ENCODE data around the gene SLC16A8.

Gene SLC16A8

GRCh38 chr22:38125751-38126201, 41.8 kb upstream of the SLC16A8 start:
- Histone ChIP-seq H3K4me3 (ENCODE audit: low read length) (no peak overlapping the region), H3K36me3 (replicated peaks; ENCODE audit: insufficient read depth, low read length) (no peaks in the 10 kb centered on the region), H3K9me2 (replicated peaks; ENCODE audit: insufficient read depth, low read length) (no peaks in the 10 kb centered on the region), H3K4me2 (ENCODE audit: low read depth, low read length) (no peak overlapping the region), H4K20me1 (ENCODE audit: insufficient read depth, low read length) (no peaks in the 10 kb centered on the region), H2AFZ (ENCODE audit: low read length) (no peak overlapping the region), H3K9ac (ENCODE audit: low read length) (no peak overlapping the region), H3K27ac (ENCODE audit: low read length) (no peak overlapping the region), H3K79me2 (ENCODE audit: low read length) (no peaks in the 10 kb centered on the region), H3K9me3 (replicated peaks; ENCODE audit: insufficient read depth, low read length) (no peaks in the 10 kb centered on the region), H3F3A (ENCODE audit: insufficient read depth, low read length) (no peaks in the 10 kb centered on the region), H3K27me3 (replicated peaks; ENCODE audit: insufficient read depth, low read length) (no peaks in the 10 kb centered on the region), H3K4me1 (ENCODE audit: low read length) (no peaks in the 10 kb centered on the region)
- DNase-seq = no peak
- no peak for TF ChIP-seq EZH2 (optimal IDR thresholded peaks at IDR 0.05; ENCODE audit: low read depth, low read length)

GRCh38 chr22:38125038-38125610, 41.1 kb upstream of the SLC16A8 start:
- Histone ChIP-seq H4K20me1 (ENCODE audit: insufficient read depth, low read length) (no peaks in the 10 kb centered on the region), H3K9me2 (replicated peaks; ENCODE audit: insufficient read depth, low read length) (no peaks in the 10 kb centered on the region), H3K4me1 (ENCODE audit: low read length) (no peaks in the 10 kb centered on the region), H3K36me3 (replicated peaks; ENCODE audit: insufficient read depth, low read length) (no peaks in the 10 kb centered on the region), H2AFZ (ENCODE audit: low read length) (no peak overlapping the region), H3K4me3 (ENCODE audit: low read length) (no peak overlapping the region), H3F3A (ENCODE audit: insufficient read depth, low read length) (no peaks in the 10 kb centered on the region), H3K27me3 (replicated peaks; ENCODE audit: insufficient read depth, low read length) (no peaks in the 10 kb centered on the region), H3K9me3 (replicated peaks; ENCODE audit: insufficient read depth, low read length) (no peaks in the 10 kb centered on the region), H3K27ac (ENCODE audit: low read length) (no peak overlapping the region), H3K4me2 (ENCODE audit: low read depth, low read length) (no peak overlapping the region), H3K9ac (ENCODE audit: low read length) (no peak overlapping the region), H3K79me2 (ENCODE audit: low read length) (no peaks in the 10 kb centered on the region)
- DNase-seq = no peak
- no peak for TF ChIP-seq EZH2phosphoT487 (IDR thresholded peaks at IDR 0.05; ENCODE audit: low read length)
- TF ChIP-seq EZH2 (optimal IDR thresholded peaks at IDR 0.05; ENCODE audit: low read depth, low read length) = no peak
- no peak for TF ChIP-seq CTCF (IDR thresholded peaks at IDR 0.05; ENCODE audit: low read length)

GRCh38 chr22:38124236-38124974, 40.4 kb upstream of the SLC16A8 start:
- no peak for DNase-seq
- no peak overlapping the region for H3K4me2 ChIP-seq (ENCODE audit: low read depth, low read length)
- no peak overlapping the region for H3K9ac ChIP-seq (ENCODE audit: low read length)

More at GRCh38 chr22:38124236-38124974, 40.4 kb upstream of the SLC16A8 start:
- H3K9me3 ChIP-seq (replicated peaks; ENCODE audit: insufficient read depth, low read length) = no peaks in the 10 kb centered on the region
- H3F3A ChIP-seq (ENCODE audit: insufficient read depth, low read length) = no peaks in the 10 kb centered on the region
- H3K27ac ChIP-seq (ENCODE audit: low read length) = no peak overlapping the region
- no peak overlapping the region for H2AFZ ChIP-seq (ENCODE audit: low read length)
- H3K4me3 ChIP-seq (ENCODE audit: low read length) = no peak overlapping the region
- no peaks in the 10 kb centered on the region for H3K36me3 ChIP-seq (replicated peaks; ENCODE audit: insufficient read depth, low read length)
- no peaks in the 10 kb centered on the region for H3K27me3 ChIP-seq (replicated peaks; ENCODE audit: insufficient read depth, low read length)
- no peaks in the 10 kb centered on the region for H4K20me1 ChIP-seq (ENCODE audit: insufficient read depth, low read length)
- no peaks in the 10 kb centered on the region for H3K79me2 ChIP-seq (ENCODE audit: low read length)
- no peaks in the 10 kb centered on the region for H3K9me2 ChIP-seq (replicated peaks; ENCODE audit: insufficient read depth, low read length)
- no peaks in the 10 kb centered on the region for H3K4me1 ChIP-seq (ENCODE audit: low read length)
- no peak for TF ChIP-seq EZH2phosphoT487 (IDR thresholded peaks at IDR 0.05; ENCODE audit: low read length)
- TF ChIP-seq CTCF (IDR thresholded peaks at IDR 0.05; ENCODE audit: low read length) = no peak
- TF ChIP-seq EZH2 (optimal IDR thresholded peaks at IDR 0.05; ENCODE audit: low read depth, low read length) = no peak
